HG02588 (cell line): Measurements from ENCODE around the gene TRPV3.
"Not testable (repeated sequence)": the region's sequence is repeated elsewhere in the genome, so short reads cannot be mapped to it uniquely, and the experiment has no call there.

Source experiments
- ATAC-seq: cut with Tn5 transposase; IDR thresholded peaks from one replicate; pipeline ENCODE4 v1.9.1; 2021; ENCODE audit warnings: mild to moderate bottlenecking, moderate library complexity; ENCODE audit not compliant: unreplicated experiment

The TRPV3 gene

DNA sequence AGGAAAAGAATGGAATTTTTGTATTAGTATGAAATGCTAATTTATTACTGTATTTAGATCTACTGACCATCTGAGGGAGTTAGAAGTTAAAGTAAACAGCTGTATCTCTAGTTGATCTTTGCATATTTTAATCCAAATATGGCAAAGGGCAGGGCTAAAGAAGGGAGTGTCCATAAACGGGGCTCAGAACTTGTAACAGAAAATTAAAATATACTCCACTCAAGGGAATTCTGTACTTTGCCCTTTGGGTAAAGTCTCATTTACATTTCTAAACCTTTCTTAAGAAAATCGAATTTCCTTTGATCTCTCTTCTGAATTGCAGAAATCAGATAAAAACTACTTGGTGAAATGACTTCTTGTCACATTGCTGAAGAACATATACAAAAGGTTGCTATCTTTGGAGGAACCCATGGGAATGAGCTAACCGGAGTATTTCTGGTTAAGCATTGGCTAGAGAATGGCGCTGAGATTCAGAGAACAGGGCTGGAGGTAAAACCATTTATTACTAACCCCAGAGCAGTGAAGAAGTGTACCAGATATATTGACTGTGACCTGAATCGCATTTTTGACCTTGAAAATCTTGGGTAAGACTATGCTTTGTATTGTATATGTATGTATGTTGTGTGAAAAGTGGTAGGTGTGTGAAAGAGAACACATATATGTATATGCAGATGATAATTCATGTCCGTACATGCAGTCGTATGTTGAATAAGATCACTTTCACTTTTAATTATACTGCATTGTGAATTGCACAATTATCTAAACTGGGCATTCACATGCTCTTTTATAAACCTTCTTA is 81.6 kb downstream of the TRPV3 start, which contains the start of gene ASPA:
Gene ASPA (plus strand): TSS at position 186 of the 799 bp plus-strand sequence. CDS start 163 bp downstream, at position 349.
- no peak for ATAC-seq

DNA sequence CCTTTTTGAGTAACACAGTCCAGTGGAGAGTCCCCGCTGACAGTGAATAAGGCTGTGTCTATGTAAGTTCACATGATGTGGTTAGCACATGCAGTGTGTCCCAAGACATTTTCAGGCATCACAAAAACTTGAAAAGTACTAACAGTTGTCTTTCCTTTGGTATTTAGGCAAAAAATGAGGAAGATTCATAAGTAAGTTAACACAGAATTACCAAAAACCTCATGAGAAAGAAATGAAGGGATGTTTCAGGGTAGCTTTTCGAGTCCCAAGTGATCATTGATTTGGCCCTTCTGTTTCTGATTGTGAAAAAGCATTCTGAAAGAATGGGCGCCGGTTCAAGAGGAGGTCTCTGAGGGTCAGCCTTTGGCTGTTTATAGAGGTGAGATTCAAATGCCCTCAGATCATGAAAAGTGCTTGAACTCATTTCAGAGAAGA is 82.3 kb downstream of the TRPV3 start:
- ATAC-seq = no peak

DNA sequence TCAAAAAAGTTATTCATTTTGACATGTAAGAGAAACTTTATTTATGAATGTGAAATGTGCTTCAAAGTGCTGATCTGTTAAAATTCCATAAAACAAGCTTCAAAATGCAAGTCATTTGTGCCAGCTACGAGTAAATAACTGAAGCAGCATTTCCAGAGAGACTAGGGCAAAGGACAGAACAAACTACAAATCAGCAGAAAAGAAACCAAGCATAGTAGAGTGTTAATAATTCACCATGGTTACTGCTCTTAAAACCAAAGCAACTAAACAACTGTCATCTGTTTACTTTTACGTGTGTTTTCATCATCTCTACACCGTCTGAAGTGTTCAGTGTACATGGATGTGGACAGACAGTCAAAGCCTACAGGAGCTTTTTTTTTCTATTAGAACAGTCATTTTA is 83.4 kb downstream of the TRPV3 start:
- no peak for ATAC-seq

DNA sequence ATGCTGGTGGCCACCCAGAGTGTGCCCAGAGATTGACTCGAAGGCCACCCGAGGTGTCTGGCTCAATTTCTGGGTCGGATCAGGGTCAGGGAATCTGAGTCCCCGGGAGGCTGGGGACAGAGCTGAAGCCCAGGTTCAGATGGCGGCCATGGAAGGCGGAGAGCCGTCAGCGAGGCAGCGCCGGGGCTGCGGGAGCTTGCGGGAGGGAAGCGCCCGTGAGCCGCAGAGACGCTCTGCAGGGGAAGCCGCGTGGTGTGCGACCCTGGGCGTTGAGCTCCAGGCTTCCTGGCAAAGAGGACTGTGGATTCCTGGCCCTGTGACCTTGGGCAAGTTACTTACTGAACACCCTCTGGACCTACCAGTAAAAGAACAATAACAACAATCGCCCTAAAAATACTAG is 85.5 kb downstream of the TRPV3 start:
- ATAC-seq = no peak

DNA sequence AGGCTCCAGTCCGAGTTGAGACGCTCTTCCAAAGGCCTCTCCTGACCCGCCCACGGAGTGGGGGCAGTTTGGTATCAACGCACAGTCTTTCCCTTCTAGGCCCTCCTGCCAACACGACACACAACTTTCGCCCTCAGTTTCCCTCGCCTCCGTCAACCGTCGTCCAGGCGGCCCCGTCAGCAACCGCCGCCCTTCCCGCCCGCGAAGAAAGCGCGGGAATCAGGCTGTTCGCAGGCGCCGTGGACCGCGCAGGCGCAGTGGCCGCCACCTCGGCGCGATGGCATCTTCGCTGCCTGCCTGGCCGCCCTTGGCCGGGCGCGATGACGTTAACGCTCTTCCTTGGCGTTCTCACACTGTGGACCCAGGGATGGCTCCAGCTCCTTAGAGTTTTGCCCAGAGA is 86.0 kb downstream of the TRPV3 start, which contains the start of gene SPATA22:
Gene SPATA22 (minus strand): TSS at position 221 of the 400 bp plus-strand sequence. CDS start 2,494 bp downstream, outside the sequence.
- ATAC-seq = no peak

DNA sequence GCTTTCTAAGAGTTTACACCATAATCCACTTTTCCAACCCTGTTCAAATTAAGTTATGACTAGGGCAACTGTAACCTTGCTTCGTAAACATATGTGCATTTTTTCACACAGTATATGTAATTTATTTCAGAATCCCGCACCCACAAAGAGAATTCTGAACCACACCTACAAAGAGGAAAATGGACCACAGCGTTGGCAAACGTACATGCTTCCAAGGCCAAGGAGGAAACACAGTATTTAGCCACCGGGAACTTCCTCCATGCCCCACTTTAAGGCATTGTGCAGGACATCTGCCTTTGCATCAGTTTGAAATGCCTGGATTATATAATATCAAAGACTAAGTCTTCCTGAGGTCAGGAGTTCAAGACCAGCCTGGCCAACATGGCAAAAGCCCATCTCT is 88.1 kb downstream of the TRPV3 start:
- ATAC-seq = no peak

DNA sequence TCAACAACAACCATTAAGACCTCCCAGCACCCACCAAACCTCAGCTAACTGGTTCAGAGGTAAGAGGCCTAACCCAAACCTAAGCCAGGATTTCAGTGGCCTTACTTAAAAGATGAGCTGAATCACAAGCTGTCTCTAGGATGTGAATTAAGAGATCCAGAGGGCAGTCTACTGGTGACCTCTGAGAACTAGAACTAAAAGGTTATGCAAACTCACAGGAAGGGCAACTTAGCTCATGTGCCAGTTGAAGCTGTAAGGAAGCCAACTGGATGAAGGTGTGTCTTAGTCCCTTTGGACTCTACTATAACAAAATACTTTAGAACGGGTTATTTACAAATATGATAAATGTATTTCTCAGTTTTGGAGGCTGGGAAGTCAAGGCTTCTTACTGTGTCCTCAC is 91.3 kb downstream of the TRPV3 start:
- not testable (repeated sequence) for ATAC-seq
